ENCODE data around the gene BCL2A1. TPM values are rescaled to one million over a fixed set of nuclear protein-coding genes. Genes with fewer than 3 reads are reported as not detected.
A peak's percentile ranks its signal among the peaks of the same experiment; 100 is the strongest.
"Not testable (repeated sequence)": the region's sequence is repeated elsewhere in the genome, so short reads cannot be mapped to it uniquely, and the experiment has no call there.

Gene BCL2A1
- total RNA-seq, 2 experiments from 2014 or later: 33.6 to 34.6 TPM

DNA sequence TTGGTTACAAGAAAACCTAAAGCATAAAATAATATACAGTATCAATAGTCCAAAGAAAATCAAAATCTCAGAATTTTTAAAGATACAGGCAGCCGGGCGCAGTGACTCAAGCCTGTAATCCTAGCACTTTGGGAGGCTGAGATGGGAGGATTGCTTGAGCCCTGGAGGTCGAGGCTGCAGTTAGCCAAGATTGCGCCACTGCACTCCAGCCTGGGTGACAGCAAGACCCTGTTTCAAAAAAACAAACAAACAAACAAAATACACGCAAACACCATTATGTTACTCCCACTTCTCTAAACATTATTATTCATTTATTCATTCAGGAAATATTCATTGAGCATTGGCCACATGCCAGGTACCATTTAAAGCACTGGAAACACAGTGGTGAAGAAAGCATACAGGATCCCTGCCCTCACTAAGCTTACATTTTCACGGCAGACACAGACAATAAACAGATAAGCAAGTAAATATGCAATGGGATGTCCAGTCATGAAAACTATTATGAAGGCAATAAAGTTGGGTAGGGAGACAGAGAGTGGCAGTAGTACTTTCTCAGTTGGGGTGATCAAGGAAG lies 6.7 kb downstream of the BCL2A1 start:
- Mint-ChIP-seq H3K36me3 (peaks cover 25% of the 10 kb centered on the region), H3K9me3 (no peaks in the 10 kb centered on the region), H3K4me1 (peaks cover 36% of the 10 kb centered on the region), H3K4me3 (no peak overlapping the region), H3K27me3 (no peaks in the 10 kb centered on the region), H3K27ac (peak overlapping the region; percentile 57)
- DNase-seq: no peak
- POLR2A ChIA-PET: interaction anchor here (1.4 kb wide), 1 partner anchor 41 kb away, joined by 6 read pairs; no protein-coding TSS in a partner anchor
- no peak for ATAC-seq (ENCODE audit: low read depth)

DNA sequence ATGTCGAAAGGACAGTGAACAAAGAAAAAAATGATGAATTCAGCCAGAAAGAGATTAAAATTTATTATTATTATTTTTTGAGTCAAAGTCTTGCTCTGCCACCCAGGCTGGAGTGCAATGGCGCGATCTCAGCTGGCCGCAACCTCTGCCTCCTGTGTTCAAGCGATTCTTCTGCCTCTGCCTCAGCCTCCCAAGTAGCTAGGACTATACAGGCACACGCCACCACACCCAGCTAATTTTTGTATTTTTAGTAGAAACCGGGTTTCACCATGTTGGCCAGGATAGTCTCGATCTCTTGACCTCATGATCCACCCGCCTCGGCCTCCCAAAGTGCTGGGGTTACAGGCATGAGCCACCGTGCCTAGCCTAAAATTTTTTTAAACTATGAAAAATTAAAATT lies 8.1 kb downstream of the BCL2A1 start:
- H3K36me3 Mint-ChIP-seq: peaks cover 28% of the 10 kb centered on the region
- POLR2A ChIA-PET; H3K27ac Mint-ChIP-seq; H3K4me3 Mint-ChIP-seq; H3K27me3 Mint-ChIP-seq; DNase-seq; ATAC-seq (ENCODE audit: low read depth); H3K9me3 Mint-ChIP-seq: not testable (repeated sequence)
- peaks cover 27% of the 10 kb centered on the region for H3K4me1 Mint-ChIP-seq

DNA sequence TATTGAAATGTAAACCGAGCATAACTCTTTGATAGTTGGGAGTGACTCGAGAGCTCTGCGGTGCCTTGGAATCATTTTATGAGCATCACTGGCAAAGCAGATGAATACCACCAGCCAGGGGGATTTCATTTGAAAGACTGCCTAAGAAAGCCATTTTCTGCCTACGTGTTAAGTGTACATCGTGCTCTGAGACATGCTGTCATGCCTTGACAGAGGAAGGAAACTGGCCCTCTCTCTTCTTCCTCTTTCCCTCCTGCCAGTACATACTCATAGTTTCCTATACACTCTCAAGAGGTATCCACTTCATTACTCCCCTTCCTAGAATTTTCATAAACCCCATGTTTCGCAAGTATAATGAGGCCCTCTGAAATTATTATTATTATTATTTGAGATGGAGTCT lies 8.8 kb downstream of the BCL2A1 start:
- no peaks in the 10 kb centered on the region for H3K9me3 Mint-ChIP-seq
- no peak overlapping the region for H3K4me3 Mint-ChIP-seq
- no peak overlapping the region for H3K27ac Mint-ChIP-seq
- no peak for DNase-seq
- POLR2A ChIA-PET: interaction anchor here (1.6 kb wide), 1 partner anchor 39 kb away, joined by 4 read pairs; no protein-coding TSS in a partner anchor
- H3K36me3 Mint-ChIP-seq: peaks cover 28% of the 10 kb centered on the region
- ATAC-seq (ENCODE audit: low read depth): no peak
- no peaks in the 10 kb centered on the region for H3K27me3 Mint-ChIP-seq
- H3K4me1 Mint-ChIP-seq: peaks cover 21% of the 10 kb centered on the region

DNA sequence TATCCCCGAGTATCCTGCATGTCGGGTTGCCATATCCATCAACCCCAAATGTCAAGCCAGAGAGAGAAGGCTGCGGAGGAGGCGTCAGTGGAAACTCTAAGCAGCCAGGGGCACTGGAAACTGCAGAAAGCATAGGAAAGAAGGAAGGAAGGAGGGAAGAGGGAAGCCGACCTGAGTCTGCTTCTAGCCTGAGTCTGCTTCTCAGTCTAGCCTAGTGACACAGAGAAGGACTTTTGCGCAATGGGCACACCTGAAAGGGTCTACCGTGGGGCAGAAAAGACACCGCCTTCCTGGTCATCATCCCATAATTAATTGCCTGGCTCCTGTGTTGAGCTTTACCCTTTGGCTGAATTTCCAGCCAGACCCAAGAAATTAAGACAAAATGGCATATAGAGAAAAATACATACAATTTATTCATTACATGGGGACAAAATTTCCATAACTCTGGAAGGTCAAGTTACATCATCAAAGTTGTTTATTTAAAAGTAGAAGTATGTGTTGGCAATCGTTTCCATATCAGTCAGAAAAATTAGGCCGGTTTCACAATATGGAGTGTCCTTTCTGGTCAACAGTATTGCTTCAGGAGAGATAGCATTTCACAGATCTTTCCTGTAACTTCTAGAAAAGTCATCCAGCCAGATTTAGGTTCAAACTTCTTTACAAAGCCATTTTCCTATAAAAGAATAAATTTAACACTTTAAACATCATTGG lies 10.3 kb downstream of the BCL2A1 start:
- H3K27me3 Mint-ChIP-seq: no peaks in the 10 kb centered on the region
- POLR2A ChIA-PET: interaction anchor here (1.3 to 1.6 kb wide), 2 partner anchors 37 to 38 kb away, joined by 3 to 4 read pairs; no protein-coding TSS in a partner anchor
- H3K4me1 Mint-ChIP-seq: peaks cover 12% of the 10 kb centered on the region
- no peak overlapping the region for H3K4me3 Mint-ChIP-seq
- H3K9me3 Mint-ChIP-seq: no peaks in the 10 kb centered on the region
- H3K27ac Mint-ChIP-seq: no peak overlapping the region
- H3K36me3 Mint-ChIP-seq: peaks cover 30% of the 10 kb centered on the region
- no peak for DNase-seq
- no peak for ATAC-seq (ENCODE audit: low read depth)

DNA sequence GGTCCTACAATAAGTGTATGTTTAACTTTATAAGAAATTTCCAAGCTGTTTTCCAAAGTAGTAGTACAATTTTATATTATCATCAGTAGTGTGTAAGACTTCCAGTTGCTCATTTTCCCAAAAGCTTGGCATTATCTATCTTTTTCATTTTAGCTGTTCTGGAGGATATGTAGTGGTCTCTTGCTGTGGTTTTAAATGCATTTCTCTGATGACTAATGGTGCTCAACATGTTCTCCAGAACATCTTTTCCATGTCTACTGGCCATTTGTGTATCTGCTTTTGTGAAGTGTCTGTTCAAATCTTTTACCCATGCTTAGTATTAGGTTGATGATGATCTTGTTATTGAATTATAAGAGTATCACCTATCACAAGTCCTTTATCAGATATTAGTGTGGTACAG lies 13.3 kb downstream of the BCL2A1 start:
- no peaks in the 10 kb centered on the region for H3K27me3 Mint-ChIP-seq
- no peak overlapping the region for H3K27ac Mint-ChIP-seq
- ATAC-seq (ENCODE audit: low read depth) (no peak), DNase-seq (no peak)
- peaks cover 2% of the 10 kb centered on the region for H3K9me3 Mint-ChIP-seq
- POLR2A ChIA-PET: interaction anchor here (0.7 kb wide), 1 partner anchor 25 kb away, joined by 3 read pairs; no protein-coding TSS in a partner anchor
- peaks cover 25% of the 10 kb centered on the region for H3K36me3 Mint-ChIP-seq
- H3K4me3 Mint-ChIP-seq: no peak overlapping the region
- H3K4me1 Mint-ChIP-seq: peaks cover 20% of the 10 kb centered on the region

DNA sequence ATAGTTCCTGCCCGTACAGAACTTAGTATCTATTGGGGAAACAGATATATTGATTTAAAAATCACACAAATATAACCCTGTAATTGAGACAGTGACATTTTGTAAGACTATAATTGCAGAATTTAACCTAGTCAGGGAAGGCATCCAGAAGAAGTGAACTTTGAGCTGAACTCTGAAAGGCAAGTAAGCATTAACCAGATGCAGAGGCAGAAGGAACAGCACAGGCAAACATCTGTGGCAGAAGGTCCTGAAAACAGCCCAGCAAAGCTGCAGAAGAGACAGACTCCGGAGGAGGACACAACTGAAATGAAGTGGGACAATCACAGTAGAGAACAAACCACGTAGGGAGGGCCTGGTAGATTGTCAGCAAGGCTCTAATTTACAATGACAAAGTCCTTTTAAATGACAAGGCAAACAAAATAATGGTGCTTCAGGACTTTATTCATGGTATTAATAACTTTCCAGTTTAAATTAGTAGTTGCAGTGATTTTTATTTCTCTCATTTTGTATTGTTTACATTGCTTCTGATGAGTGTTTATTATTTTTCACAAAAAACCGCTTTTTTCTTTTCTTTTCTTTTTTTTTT lies 14.5 kb downstream of the BCL2A1 start:
- POLR2A ChIA-PET: interaction anchor here (1.1 kb wide), 1 partner anchor 33 kb away, joined by 3 read pairs; no protein-coding TSS in a partner anchor
- Mint-ChIP-seq H3K4me1 (peaks cover 20% of the 10 kb centered on the region), H3K9me3 (peaks cover 2% of the 10 kb centered on the region), H3K27me3 (no peaks in the 10 kb centered on the region), H3K36me3 (peaks cover 22% of the 10 kb centered on the region), H3K4me3 (no peak overlapping the region), H3K27ac (no peak overlapping the region)
- DNase-seq (no peak), ATAC-seq (ENCODE audit: low read depth) (no peak)

DNA sequence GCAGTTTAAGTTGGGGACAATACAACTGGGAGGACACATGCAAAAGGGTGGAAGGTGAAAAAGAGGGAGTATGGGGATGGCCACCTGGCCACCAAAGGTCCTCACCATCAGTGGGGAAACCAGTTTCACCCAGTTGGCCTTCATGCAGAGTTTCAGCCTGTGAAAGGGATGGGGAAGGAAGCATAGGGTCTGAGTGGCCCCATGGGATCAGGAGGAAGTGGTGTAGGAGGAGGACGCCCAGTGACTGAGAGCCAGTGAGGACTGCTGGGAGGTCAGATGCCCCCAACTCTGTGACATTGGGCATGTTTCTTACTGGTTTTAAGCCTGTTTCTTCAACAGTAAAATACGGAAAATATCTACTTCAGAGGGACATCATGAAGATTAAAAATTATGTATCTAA lies 16.3 kb downstream of the BCL2A1 start:
- POLR2A ChIA-PET: interaction anchor here (1.2 to 1.7 kb wide), 2 partner anchors 13 to 31 kb away, joined by 4 to 9 read pairs; no protein-coding TSS in a partner anchor
- Mint-ChIP-seq H3K27ac (no peak overlapping the region), H3K9me3 (peaks cover 2% of the 10 kb centered on the region), H3K27me3 (no peaks in the 10 kb centered on the region), H3K4me1 (peaks cover 20% of the 10 kb centered on the region), H3K36me3 (peaks cover 16% of the 10 kb centered on the region), H3K4me3 (no peak overlapping the region)
- ATAC-seq (ENCODE audit: low read depth) (no peak), DNase-seq (no peak)

DNA sequence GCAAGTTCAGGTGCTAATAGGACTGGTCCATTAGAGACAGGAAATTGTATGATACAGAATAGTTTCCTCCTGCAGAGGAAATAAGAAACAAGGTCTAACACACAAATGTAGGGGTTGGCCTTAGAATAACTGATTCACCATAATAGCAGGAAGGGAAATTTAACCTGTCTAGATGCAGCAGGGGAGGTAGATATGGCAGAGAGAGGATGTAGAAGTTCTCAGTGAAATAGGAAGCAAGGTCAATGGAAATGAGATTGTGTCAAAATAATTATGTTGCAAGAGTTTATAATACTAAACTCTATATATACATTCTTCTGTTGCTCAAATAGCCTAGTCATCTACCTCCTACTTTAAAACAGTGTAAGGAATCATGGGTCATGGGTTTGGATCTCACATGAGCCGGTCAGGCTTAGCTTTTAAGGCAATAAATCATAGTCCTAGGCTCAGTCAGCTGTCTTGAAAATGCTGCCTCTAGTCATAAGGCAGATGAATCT lies 17.0 kb downstream of the BCL2A1 start:
- H3K9me3 Mint-ChIP-seq: peaks cover 2% of the 10 kb centered on the region
- H3K27ac Mint-ChIP-seq: peak overlapping the region; percentile 60
- H3K4me3 Mint-ChIP-seq: peak overlapping the region; percentile 14
- POLR2A ChIA-PET: interaction anchor here (1.2 to 1.7 kb wide), 2 partner anchors 14 to 31 kb away, joined by 4 to 9 read pairs; no protein-coding TSS in a partner anchor
- peaks cover 11% of the 10 kb centered on the region for H3K36me3 Mint-ChIP-seq
- H3K27me3 Mint-ChIP-seq: no peaks in the 10 kb centered on the region
- ATAC-seq (ENCODE audit: low read depth) (peak; percentile 86), DNase-seq (no peak)
- peaks cover 21% of the 10 kb centered on the region for H3K4me1 Mint-ChIP-seq

DNA sequence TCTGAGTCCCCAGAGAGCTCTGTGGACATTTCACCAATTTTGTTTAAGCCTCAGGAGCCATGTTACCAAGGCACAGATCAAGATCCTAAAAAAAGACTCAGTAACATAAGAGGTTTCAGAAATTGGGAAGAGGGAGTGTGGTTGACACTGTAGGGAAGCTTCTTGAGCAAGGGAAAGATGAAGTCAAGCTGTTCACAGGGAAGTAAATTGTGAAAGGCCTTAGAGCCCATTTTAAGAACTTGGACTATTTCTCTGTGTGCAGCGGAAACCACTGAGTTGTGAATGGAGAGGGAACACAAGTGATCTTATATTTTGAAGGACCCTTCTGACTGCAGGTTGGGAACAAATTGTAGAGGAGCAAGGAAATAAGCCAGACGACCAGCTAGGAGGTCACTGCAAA lies 18.7 kb downstream of the BCL2A1 start:
- ATAC-seq (ENCODE audit: low read depth) (no peak), DNase-seq (no peak)
- Mint-ChIP-seq H3K9me3 (peaks cover 4% of the 10 kb centered on the region), H3K4me1 (peaks cover 28% of the 10 kb centered on the region), H3K27ac (no peak overlapping the region), H3K4me3 (no peak overlapping the region), H3K36me3 (peaks cover 13% of the 10 kb centered on the region), H3K27me3 (no peaks in the 10 kb centered on the region)
- POLR2A ChIA-PET: interaction anchor here (1.1 kb wide), 1 partner anchor 18 kb away, joined by 3 read pairs; no protein-coding TSS in a partner anchor

DNA sequence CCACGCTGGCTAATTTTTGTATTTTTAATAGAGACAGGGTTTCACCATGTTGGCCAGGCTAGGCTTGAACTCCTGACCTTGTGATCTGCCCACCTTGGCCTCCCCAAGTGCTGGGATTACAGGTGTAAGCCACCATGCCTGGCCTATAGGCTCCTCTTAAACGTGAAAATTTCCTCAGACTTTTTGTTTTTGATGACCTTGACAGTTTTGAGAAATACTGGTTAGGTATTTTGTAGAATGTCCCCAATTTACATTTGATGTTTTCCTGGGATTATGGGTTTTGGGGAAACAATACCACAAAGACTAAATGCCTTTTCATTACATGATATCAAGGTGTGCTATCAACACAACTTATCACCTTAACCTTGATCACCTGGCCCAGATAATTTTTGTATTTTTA lies 20.7 kb downstream of the BCL2A1 start:
- Mint-ChIP-seq H3K27me3 (no peaks in the 10 kb centered on the region), H3K27ac (no peak overlapping the region), H3K4me1 (peaks cover 28% of the 10 kb centered on the region), H3K36me3 (peaks cover 11% of the 10 kb centered on the region), H3K9me3 (peaks cover 6% of the 10 kb centered on the region), H3K4me3 (no peak overlapping the region)
- POLR2A ChIA-PET: no interaction called here
- DNase-seq (no peak), ATAC-seq (ENCODE audit: low read depth) (no peak)

DNA sequence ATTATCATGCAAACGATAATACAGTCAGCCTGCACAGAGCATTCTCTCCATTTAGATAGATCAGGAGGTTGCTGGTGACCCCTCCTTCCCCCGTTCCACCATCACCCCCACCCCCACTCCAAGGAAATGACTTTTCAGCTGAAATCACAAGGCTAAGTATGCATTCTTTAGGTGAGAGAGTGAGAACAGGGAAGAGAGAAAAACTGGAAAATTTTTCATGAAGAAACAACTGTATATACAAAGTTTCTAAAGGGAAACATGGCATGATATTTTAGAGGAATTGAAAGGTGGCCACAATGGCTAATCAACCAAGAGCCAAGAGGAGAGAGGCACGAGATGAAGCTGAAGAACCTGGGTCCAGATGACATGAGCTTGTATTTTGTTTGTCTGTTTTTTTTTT lies 22.2 kb downstream of the BCL2A1 start:
- H3K27me3 Mint-ChIP-seq: no peaks in the 10 kb centered on the region
- POLR2A ChIA-PET: interaction anchor here (1.3 to 1.9 kb wide), 2 partner anchors 19 to 26 kb away, joined by 8 to 12 read pairs; no protein-coding TSS in a partner anchor

DNA sequence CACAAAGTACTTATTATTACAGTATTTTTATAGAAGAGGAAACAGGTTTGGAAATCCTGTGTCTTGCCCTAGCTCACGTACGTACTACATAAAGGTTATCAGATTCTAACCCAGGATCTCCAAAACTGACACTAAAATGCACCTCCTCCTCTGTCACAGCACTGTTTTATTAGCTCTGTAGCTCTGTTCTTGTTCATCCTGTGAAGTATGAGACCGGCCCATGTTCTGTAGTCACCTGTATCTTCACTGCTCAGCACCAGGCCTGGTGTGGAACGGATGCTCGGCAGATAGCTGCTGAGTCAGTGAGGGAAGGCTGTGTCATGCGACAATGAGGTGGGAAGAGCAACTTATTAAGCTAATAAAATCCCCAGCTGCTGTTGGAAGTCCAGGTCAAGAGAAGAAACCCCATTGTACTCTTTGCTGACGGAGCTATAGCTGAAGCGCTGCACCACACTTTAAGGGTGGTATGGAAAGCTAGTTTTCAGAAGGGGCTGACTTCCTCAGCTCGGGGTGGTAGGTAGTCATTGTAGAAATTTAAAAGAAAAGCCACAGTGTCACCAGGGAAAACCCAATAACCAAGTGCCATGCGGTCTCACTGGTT lies 22.8 kb downstream of the BCL2A1 start:
- Mint-ChIP-seq H3K4me3 (no peak overlapping the region), H3K36me3 (peaks cover 6% of the 10 kb centered on the region), H3K9me3 (peaks cover 3% of the 10 kb centered on the region), H3K27me3 (no peaks in the 10 kb centered on the region), H3K27ac (no peak overlapping the region), H3K4me1 (peaks cover 11% of the 10 kb centered on the region)
- peak; percentile 45 for ATAC-seq (ENCODE audit: low read depth)
- DNase-seq: no peak
- POLR2A ChIA-PET: interaction anchor here (1.3 to 1.9 kb wide), 2 partner anchors 20 to 25 kb away, joined by 8 to 12 read pairs; no protein-coding TSS in a partner anchor

More for the DNA sequence above, 22.2 kb downstream of the BCL2A1 start:
- Mint-ChIP-seq H3K4me3 (peak overlapping the region; percentile 26), H3K36me3 (peaks cover 6% of the 10 kb centered on the region), H3K27ac (no peak overlapping the region), H3K4me1 (peaks cover 16% of the 10 kb centered on the region), H3K9me3 (peaks cover 6% of the 10 kb centered on the region)
- ATAC-seq (ENCODE audit: low read depth) (no peak), DNase-seq (no peak)

DNA sequence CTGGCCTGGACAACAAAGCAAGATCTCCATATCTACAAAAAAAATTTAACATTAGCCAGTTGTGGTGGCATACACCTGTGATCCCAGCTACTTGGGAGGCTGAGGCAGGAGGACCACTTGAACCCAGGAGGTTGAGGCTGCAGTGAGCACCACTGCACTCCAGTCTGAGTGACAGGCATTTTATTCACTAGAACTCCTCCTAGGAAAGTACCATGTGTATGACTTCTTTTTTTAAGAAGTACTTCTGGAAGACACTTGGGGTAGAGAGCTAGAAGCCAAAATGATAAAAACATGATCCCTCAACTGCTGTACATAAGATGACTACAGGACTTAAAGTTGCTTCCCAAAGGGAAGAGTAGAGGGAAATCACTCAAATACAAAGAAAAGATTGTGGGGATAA lies 24.0 kb downstream of the BCL2A1 start:
- Mint-ChIP-seq H3K27ac (no peak overlapping the region), H3K36me3 (peaks cover 4% of the 10 kb centered on the region), H3K9me3 (peaks cover 3% of the 10 kb centered on the region), H3K27me3 (no peaks in the 10 kb centered on the region), H3K4me3 (no peak overlapping the region), H3K4me1 (peaks cover 9% of the 10 kb centered on the region)
- POLR2A ChIA-PET: interaction anchor here (1.8 kb wide), 1 partner anchor 24 kb away, joined by 7 read pairs; no protein-coding TSS in a partner anchor
- ATAC-seq (ENCODE audit: low read depth) (no peak), DNase-seq (no peak)
